Hepatocyte (in vitro differentiated cells): ENCODE data around the gene EXOC6B. TPM values are rescaled to one million over a fixed set of nuclear protein-coding genes. Genes with fewer than 3 reads are reported as not detected.

Source experiments
- DNase-seq: peaks from one replicate; pipeline ENCODE4 v3.0.0-alpha.2; 2016; ENCODE audit warnings: low spot score
- H2AFZ ChIP-seq: fragments of 200-600 bp; sonication (generic); 2 replicates; pipeline ENCODE4 v1.6.0; 2016; ENCODE audit warnings: antibody characterized with exemption, mild to moderate bottlenecking
- H3K27ac ChIP-seq: fragments of 200-600 bp; sonication (generic); 2 replicates; pipeline ENCODE4 v1.5.1; 2016; ENCODE audit warnings: mild to moderate bottlenecking
- H3K27me3 ChIP-seq: fragments of 200-600 bp; sonication (generic); 2 replicates; pipeline ENCODE4 v1.6.1; 2016
- H3K36me3 ChIP-seq: fragments of 200-600 bp; sonication (generic); replicated peaks from 2 replicates; pipeline ENCODE4 v1.5.1; 2016; ENCODE audit warnings: low read depth; ENCODE audit not compliant: insufficient read depth
- H3K4me1 ChIP-seq: fragments of 200-600 bp; sonication (generic); 2 replicates; pipeline ENCODE4 v1.5.1; 2016; ENCODE audit warnings: mild to moderate bottlenecking, moderate library complexity; ENCODE audit not compliant: insufficient read depth
- H3K4me2 ChIP-seq: fragments of 200-600 bp; sonication (generic); 2 replicates; pipeline ENCODE4 v1.6.0; 2016
- H3K4me3 ChIP-seq: fragments of 200-600 bp; sonication (generic); 2 replicates; pipeline ENCODE4 v1.5.1; 2016; ENCODE audit warnings: mild to moderate bottlenecking
- H3K79me2 ChIP-seq: fragments of 200-600 bp; sonication (generic); 2 replicates; pipeline ENCODE4 v1.6.0; 2017; ENCODE audit warnings: mild to moderate bottlenecking
- H3K9me2 ChIP-seq: fragments of 200-600 bp; sonication (generic); replicated peaks from 2 replicates; pipeline ENCODE4 v1.6.0; 2017; ENCODE audit warnings: mild to moderate bottlenecking; ENCODE audit not compliant: insufficient read depth
- H3K9me3 ChIP-seq: fragments of 200-600 bp; sonication (generic); 2 replicates; pipeline ENCODE4 v1.5.1; 2016; ENCODE audit warnings: low read depth, mild to moderate bottlenecking
- H4K20me1 ChIP-seq: fragments of 200-600 bp; sonication (generic); 2 replicates; pipeline ENCODE4 v1.6.0; 2016; ENCODE audit warnings: mild to moderate bottlenecking; ENCODE audit not compliant: insufficient read depth, poor library complexity, severe bottlenecking
- CTCF ChIP-seq: fragments of 200-600 bp; sonication (generic); IDR thresholded peaks from 2 replicates; pipeline ENCODE4 v1.5.1; 2016; ENCODE audit warnings: antibody characterized with exemption, mild to moderate bottlenecking; ENCODE audit not compliant: poor library complexity
- EZH2 ChIP-seq: fragments of 200-600 bp; sonication (generic); IDR thresholded peaks from 2 replicates; pipeline ENCODE4 v1.6.1; 2016; ENCODE audit warnings: antibody characterized with exemption, mild to moderate bottlenecking, borderline replicate concordance
- EZH2phosphoT487 ChIP-seq: fragments of 200-600 bp; sonication (generic); IDR thresholded peaks from one replicate; pipeline ENCODE4 v1.6.1; 2018; ENCODE audit warnings: antibody characterized with exemption, mild to moderate bottlenecking, low read depth, moderate library complexity; ENCODE audit not compliant: unreplicated experiment, severe bottlenecking
- WGBS: methylation state at CpG from one replicate; pipeline ENCODE4 v1.1.6; 2016; ENCODE audit warnings: low lambda C conversion rate; ENCODE audit errors: missing lambda C conversion rate; 5-methylcytosine and 5-hydroxymethylcytosine counted together
- polyA plus RNA-seq: library from polyadenylated mRNA; unstranded; fragments of >200 nt; fragmentation: Nextera tagmentation; extraction: Ambion mirVana; gene quantifications from 2 replicates; pipeline ENCODE4 v1.2.1, GENCODE V29; 2016
- total RNA-seq: library from RNA; depleted of rRNA; stranded (reverse); fragments of >200 nt; gene quantifications from 2 replicates; pipeline ENCODE4 v1.2.3, GENCODE V29; 2014

Gene EXOC6B
- total and polyA plus RNA-seq, 2 experiments from 2014 or later = 11.8 to 36.2 TPM

- TF ChIP-seq CTCF (no peak), EZH2phosphoT487 (no peak), EZH2 (no peak)
- DNase-seq = no peak
- Histone ChIP-seq H3K4me1 (peaks cover 28% of the 10 kb centered on the region), H3K27me3 (no peaks in the 10 kb centered on the region), H3K79me2 (no peaks in the 10 kb centered on the region), H3K27ac (no peak overlapping the region), H3K36me3 (no peaks in the 10 kb centered on the region), H2AFZ (no peak overlapping the region), H4K20me1 (no peaks in the 10 kb centered on the region), H3K9me2 (no peaks in the 10 kb centered on the region), H3K9me3 (no peaks in the 10 kb centered on the region), H3K4me2 (no peak overlapping the region), H3K4me3 (no peak overlapping the region)
- WGBS = 93% methylated on average over 1 of the region's 1 CpG
These were observed 617.6 kb downstream of the EXOC6B start for GRCh38 chr2:72208225-72208624.

GRCh38 chr2:72207334-72207733 lies 618.5 kb downstream of the EXOC6B start:
- no peaks in the 10 kb centered on the region for H3K9me2 ChIP-seq
- H3K4me2 ChIP-seq = no peak overlapping the region
- no peak overlapping the region for H3K4me3 ChIP-seq
- no peak for DNase-seq
- H3K4me1 ChIP-seq = peaks cover 28% of the 10 kb centered on the region
- no peak for TF ChIP-seq EZH2
- TF ChIP-seq CTCF = no peak
- no peak for TF ChIP-seq EZH2phosphoT487
- no peaks in the 10 kb centered on the region for H3K27me3 ChIP-seq
- H3K36me3 ChIP-seq = no peaks in the 10 kb centered on the region
- no peaks in the 10 kb centered on the region for H4K20me1 ChIP-seq
- H3K27ac ChIP-seq = no peak overlapping the region
- H2AFZ ChIP-seq = no peak overlapping the region
- no peaks in the 10 kb centered on the region for H3K79me2 ChIP-seq
- WGBS = 86% methylated on average over 2 of the region's 2 CpGs
- H3K9me3 ChIP-seq = no peaks in the 10 kb centered on the region

- Histone ChIP-seq H2AFZ (no peak overlapping the region), H3K9me3 (no peaks in the 10 kb centered on the region), H3K4me3 (no peak overlapping the region), H3K4me1 (peaks cover 27% of the 10 kb centered on the region), H3K9me2 (no peaks in the 10 kb centered on the region), H3K27ac (peak overlapping the region; percentile 76), H3K4me2 (peak overlapping the region; percentile 52), H3K27me3 (no peaks in the 10 kb centered on the region), H4K20me1 (no peaks in the 10 kb centered on the region), H3K79me2 (no peaks in the 10 kb centered on the region), H3K36me3 (no peaks in the 10 kb centered on the region)
- WGBS = 88% methylated on average over 3 of the region's 3 CpGs
- no peak for DNase-seq
- TF ChIP-seq CTCF (no peak), EZH2phosphoT487 (no peak), EZH2 (no peak)
These were observed 620.3 kb downstream of the EXOC6B start for GRCh38 chr2:72205504-72205881.
